Measurements from ENCODE around the gene DECR2. TPM values are rescaled to one million over a fixed set of nuclear protein-coding genes. Genes with fewer than 3 reads are reported as not detected.
A peak's percentile ranks its signal among the peaks of the same experiment; 100 is the strongest.

DECR2 gene
- total and polyA plus RNA-seq, 9 of the 15 experiments (the other 6 are each of a cell fraction or from before 2014, with no cell fraction given): 1.0 to 31.9 (median 10.3) TPM

GRCh38 chr16:425082-425718 lies 23.5 kb downstream of the DECR2 start, which contains the start of gene RAB11FIP3 (continued):
- TF ChIP-seq, protein P1, sequence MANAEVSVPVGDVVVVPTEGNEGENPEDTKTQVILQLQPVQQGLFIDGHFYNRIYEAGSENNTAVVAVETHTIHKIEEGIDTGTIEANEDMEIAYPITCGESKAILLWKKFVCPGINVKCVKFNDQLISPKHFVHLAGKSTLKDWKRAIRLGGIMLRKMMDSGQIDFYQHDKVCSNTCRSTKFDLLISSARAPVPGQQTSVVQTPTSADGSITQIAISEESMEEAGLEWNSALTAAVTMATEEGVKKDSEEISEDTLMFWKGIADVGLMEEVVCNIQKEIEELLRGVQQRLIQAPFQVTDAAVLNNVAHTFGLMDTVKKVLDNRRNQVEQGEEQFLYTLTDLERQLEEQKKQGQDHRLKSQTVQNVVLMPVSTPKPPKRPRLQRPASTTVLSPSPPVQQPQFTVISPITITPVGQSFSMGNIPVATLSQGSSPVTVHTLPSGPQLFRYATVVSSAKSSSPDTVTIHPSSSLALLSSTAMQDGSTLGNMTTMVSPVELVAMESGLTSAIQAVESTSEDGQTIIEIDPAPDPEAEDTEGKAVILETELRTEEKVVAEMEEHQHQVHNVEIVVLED (CRISPR knock-in tag; IDR thresholded peaks at IDR 0.05): peak; percentile 90
- TF ChIP-seq SMAD3 (CRISPR knock-in tag; conservative IDR thresholded peaks at IDR 0.05) (0 out of 2 replicates have a peak, but pooled peaks have one; percentile 1), PHF20 (IDR thresholded peaks at IDR 0.05; ENCODE audit: partially characterized antibody) (peak; percentile 43), ELK3 (CRISPR knock-in tag; IDR thresholded peaks at IDR 0.05) (no peak), E2F5 (CRISPR knock-in tag; IDR thresholded peaks at IDR 0.05) (no peak), THAP7 (CRISPR knock-in tag; IDR thresholded peaks at IDR 0.05) (no peak), ZNF518B (CRISPR knock-in tag; IDR thresholded peaks at IDR 0.05) (no peak), NR4A1 (CRISPR knock-in tag; IDR thresholded peaks at IDR 0.05) (no peak), NR4A1 (tag; IDR thresholded peaks at IDR 0.05) (peak; percentile 76), KDM1A (IDR thresholded peaks at IDR 0.05) (no peak), POLR2G (IDR thresholded peaks at IDR 0.05; ENCODE audit: low read depth, low read length) (peak; percentile 85), PPARD (CRISPR knock-in tag; IDR thresholded peaks at IDR 0.05) (no peak), SRF (CRISPR knock-in tag; IDR thresholded peaks at IDR 0.05) (peak in 1 of 2 experiments; percentile 40; a peak in 1 of 4 replicates)

Data from K562 (cell line).